RPMI8226 (cell line): ENCODE results near the gene MFN1.

Experiments
- DNase-seq: peaks from one replicate; pipeline ENCODE4 v3.0.0-alpha.2; 2015

Gene MFN1

GRCh38 chr3:179432451-179432850 is 84.9 kb downstream of the MFN1 start:
- DNase-seq: no peak

- no peak for DNase-seq
Measured at GRCh38 chr3:179436517-179436916, 89.0 kb downstream of the MFN1 start.

- peak; percentile 42 for DNase-seq
Measured at GRCh38 chr3:179438841-179439240, 91.3 kb downstream of the MFN1 start.
